DND-41 (cell line): ENCODE measurements around the gene ENPP1.

Source experiments
- ATAC-seq: fragments of 200-7000 bp; cut with Tn5 transposase; 3 replicates; pipeline ENCODE4 v1.9.1; 2021; ENCODE audit warnings: low read depth; ENCODE audit not compliant: insufficient read depth
- DNase-seq: peaks from one replicate; pipeline ENCODE4 v3.0.0-alpha.2; 2020
- H2AFZ ChIP-seq: 2 replicates; pipeline ENCODE4 v1.6.0; 2012; ENCODE audit warnings: low read depth, low read length
- H3K27ac ChIP-seq: 2 replicates; pipeline ENCODE4 v1.5.1; 2012; ENCODE audit warnings: low read length, inconsistent platforms
- H3K27me3 ChIP-seq: fragments of 200-600 bp; sonication (generic); 2 replicates; pipeline ENCODE4 v1.6.0; 2012; ENCODE audit warnings: low read length, mild to moderate bottlenecking, inconsistent platforms; ENCODE audit not compliant: insufficient read depth, poor library complexity
- H3K36me3 ChIP-seq: 2 replicates; pipeline ENCODE4 v1.5.1; 2012; ENCODE audit warnings: low read length, inconsistent platforms; ENCODE audit not compliant: insufficient read depth
- H3K4me1 ChIP-seq: 2 replicates; pipeline ENCODE4 v1.5.1; 2012; ENCODE audit warnings: mild to moderate bottlenecking, low read length; ENCODE audit not compliant: insufficient read depth
- H3K4me2 ChIP-seq: 2 replicates; pipeline ENCODE4 v1.6.0; 2012; ENCODE audit warnings: mild to moderate bottlenecking, moderate library complexity, low read length, inconsistent platforms; ENCODE audit not compliant: insufficient read depth
- H3K4me3 ChIP-seq, 2 experiments: fragments of 200-600 bp in 1 of 2; shearing (Covaris generic) in 1 of 2; 2 replicates each; pipeline ENCODE4 v1.5.1; 2012 to 2016; ENCODE audit warnings: inconsistent platforms in 2 of 2, low read length in 2 of 2, mild to moderate bottlenecking in 2 of 2, low read depth in 1 of 2, moderate library complexity in 1 of 2
- H3K79me2 ChIP-seq: 2 replicates; pipeline ENCODE4 v1.6.0; 2012; ENCODE audit warnings: low read length, inconsistent platforms; ENCODE audit not compliant: insufficient read depth
- H3K9ac ChIP-seq: 2 replicates; pipeline ENCODE4 v1.6.0; 2012; ENCODE audit warnings: low read depth, mild to moderate bottlenecking, inconsistent platforms, low read length, moderate library complexity
- H3K9me3 ChIP-seq: 2 replicates; pipeline ENCODE4 v1.5.1; 2012; ENCODE audit warnings: low read length, moderate library complexity, mild to moderate bottlenecking, inconsistent platforms; ENCODE audit not compliant: insufficient read depth, severe bottlenecking
- H4K20me1 ChIP-seq: 2 replicates; pipeline ENCODE4 v1.6.0; 2012; ENCODE audit warnings: low read length; ENCODE audit not compliant: insufficient read depth
- EZH2 ChIP-seq: IDR thresholded peaks from 3 replicates; pipeline ENCODE4 v1.6.1; 2012; ENCODE audit warnings: borderline replicate concordance, low read depth, mild to moderate bottlenecking, moderate library complexity, low read length, inconsistent platforms; ENCODE audit not compliant: severe bottlenecking
- TF ChIP-seq, protein P1 (sequence below): IDR thresholded peaks from 2 replicates; pipeline ENCODE4 v1.5.1; 2012; ENCODE audit warnings: borderline replicate concordance, low read length, moderate library complexity, mild to moderate bottlenecking; ENCODE audit not compliant: poor library complexity, severe bottlenecking; ENCODE audit errors: extremely low read depth

ENPP1 gene

DNA sequence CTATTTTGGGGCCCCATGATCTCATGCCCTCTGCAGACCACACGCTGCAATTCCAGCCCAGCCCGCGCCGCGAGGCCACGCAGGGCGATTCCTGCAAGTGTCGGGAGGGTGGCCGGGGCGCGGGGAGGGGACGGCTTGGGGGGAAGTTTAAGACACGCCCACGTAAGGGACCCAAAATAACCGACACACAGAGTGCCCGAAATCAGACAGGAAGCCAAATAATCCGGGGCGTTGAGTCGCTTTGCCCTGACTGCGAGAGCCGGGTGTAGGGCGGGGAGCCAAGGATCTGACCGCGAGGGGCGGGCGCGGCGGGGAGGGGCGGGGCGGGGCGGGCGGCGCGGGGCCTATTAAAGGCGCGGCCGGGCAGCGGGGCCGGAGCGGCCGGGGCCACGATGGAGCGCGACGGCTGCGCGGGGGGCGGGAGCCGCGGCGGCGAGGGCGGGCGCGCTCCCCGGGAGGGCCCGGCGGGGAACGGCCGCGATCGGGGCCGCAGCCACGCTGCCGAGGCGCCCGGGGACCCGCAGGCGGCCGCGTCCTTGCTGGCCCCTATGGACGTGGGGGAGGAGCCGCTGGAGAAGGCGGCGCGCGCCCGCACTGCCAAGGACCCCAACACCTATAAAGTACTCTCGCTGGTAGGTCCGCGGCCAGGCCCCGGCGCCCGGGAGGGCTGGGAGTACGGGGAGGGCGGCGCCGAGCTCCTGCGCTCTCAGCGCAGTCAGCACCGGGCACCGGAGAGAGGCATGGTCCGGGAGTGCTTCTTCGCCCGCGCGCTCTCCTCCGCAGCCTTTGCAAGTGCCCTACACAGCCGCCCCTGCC is at the start of gene ENPP1:
TSS of gene ENPP1 (plus strand) at position 377 of the 816 bp plus-strand sequence. CDS start at position 393, 16 bp downstream.
- no peak within 1 kb of the TSS for H3K9ac ChIP-seq
- H3K27ac ChIP-seq = no peak within 1 kb of the TSS

DNA sequence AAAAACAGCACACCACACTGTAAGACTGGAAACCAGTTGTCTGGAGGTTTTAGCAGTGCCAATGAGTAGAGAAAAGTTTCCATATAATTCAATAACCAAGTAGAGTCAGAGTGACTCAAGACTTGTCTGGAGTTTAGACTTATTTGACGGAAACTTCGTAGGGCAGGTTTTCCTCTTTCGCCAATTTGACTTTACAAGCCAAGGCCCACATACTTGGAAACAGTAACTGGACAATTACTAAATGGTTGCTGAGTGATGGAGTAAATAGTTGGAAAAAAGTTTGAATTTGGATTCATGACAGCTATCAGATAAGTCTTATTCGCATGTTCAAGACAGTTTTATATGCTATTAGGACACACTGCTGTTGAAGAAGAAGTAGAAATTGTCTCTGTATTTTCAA is 48.9 kb upstream of the ENPP1 start:
- no peak for TF ChIP-seq EZH2
- TF ChIP-seq, protein P1, sequence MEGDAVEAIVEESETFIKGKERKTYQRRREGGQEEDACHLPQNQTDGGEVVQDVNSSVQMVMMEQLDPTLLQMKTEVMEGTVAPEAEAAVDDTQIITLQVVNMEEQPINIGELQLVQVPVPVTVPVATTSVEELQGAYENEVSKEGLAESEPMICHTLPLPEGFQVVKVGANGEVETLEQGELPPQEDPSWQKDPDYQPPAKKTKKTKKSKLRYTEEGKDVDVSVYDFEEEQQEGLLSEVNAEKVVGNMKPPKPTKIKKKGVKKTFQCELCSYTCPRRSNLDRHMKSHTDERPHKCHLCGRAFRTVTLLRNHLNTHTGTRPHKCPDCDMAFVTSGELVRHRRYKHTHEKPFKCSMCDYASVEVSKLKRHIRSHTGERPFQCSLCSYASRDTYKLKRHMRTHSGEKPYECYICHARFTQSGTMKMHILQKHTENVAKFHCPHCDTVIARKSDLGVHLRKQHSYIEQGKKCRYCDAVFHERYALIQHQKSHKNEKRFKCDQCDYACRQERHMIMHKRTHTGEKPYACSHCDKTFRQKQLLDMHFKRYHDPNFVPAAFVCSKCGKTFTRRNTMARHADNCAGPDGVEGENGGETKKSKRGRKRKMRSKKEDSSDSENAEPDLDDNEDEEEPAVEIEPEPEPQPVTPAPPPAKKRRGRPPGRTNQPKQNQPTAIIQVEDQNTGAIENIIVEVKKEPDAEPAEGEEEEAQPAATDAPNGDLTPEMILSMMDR = no peak
- no peaks in the 10 kb centered on the region for H4K20me1 ChIP-seq
- DNase-seq (no peak), ATAC-seq (no peak)
- no peaks in the 10 kb centered on the region for H3K36me3 ChIP-seq
- H3K4me1 ChIP-seq = no peaks in the 10 kb centered on the region
- H3K4me2 ChIP-seq = no peak overlapping the region
- no peak overlapping the region for H3K27ac ChIP-seq
- H3K9me3 ChIP-seq = no peaks in the 10 kb centered on the region
- H3K4me3 ChIP-seq = no peak overlapping the region
- H3K9ac ChIP-seq = no peak overlapping the region
- no peaks in the 10 kb centered on the region for H3K79me2 ChIP-seq
- H3K27me3 ChIP-seq = no peaks in the 10 kb centered on the region
- H2AFZ ChIP-seq = no peak overlapping the region

More for the DNA sequence above, at the start of gene ENPP1:
- Histone ChIP-seq H3K9me3 (no peaks in the 10 kb centered on the region), H3K79me2 (no peaks in the 10 kb centered on the region), H2AFZ (no peak within 1 kb of the TSS), H3K4me1 (no peaks in the 10 kb centered on the region), H3K27me3 (no peaks in the 10 kb centered on the region), H4K20me1 (no peaks in the 10 kb centered on the region), H3K4me2 (no peak within 1 kb of the TSS), H3K36me3 (no peaks in the 10 kb centered on the region), H3K4me3 (no peak within 1 kb of the TSS)
- DNase-seq (no peak), ATAC-seq (no peak)
- TF ChIP-seq, protein P1 = no peak
- TF ChIP-seq EZH2 = no peak

DNA sequence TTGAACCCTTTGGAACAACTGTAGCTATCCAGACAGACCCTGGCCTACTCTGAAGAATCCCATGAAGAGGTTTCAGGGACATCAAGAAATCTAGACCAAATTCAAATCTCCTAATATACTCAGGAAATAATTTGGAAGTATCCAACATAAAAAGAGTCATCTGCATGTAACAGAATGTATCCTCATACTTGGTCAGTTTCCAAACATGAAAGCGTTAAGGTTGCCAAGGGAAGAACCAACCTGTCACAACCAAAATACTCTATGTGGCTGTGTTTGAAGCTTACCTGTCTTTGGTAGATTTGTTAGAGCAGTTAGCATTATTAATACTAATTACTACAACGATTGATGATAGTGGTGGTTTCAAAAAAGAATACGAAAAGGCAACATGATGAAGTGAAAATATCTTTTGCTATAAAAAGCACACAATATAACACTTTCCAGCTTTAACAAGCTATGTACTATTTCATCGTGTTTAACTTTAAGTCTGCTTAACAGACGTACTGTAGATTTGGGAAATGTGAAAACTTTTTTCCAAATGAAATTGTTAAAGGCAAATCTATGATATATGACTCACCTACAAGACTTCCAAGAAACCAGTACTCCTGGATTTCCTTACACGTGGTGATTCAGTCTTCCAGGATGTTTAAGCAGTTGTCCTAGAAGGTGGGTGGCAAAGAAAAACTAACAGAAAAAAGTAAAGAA is 46.6 kb upstream of the ENPP1 start:
- H4K20me1 ChIP-seq = no peaks in the 10 kb centered on the region
- no peak overlapping the region for H3K4me2 ChIP-seq
- no peaks in the 10 kb centered on the region for H3K9me3 ChIP-seq
- H2AFZ ChIP-seq = no peak overlapping the region
- no peak overlapping the region for H3K27ac ChIP-seq
- H3K4me3 ChIP-seq = no peak overlapping the region
- peaks cover 5% of the 10 kb centered on the region for H3K27me3 ChIP-seq
- no peaks in the 10 kb centered on the region for H3K36me3 ChIP-seq
- no peak for DNase-seq
- no peak for ATAC-seq
- no peaks in the 10 kb centered on the region for H3K79me2 ChIP-seq
- no peak for TF ChIP-seq EZH2
- TF ChIP-seq, protein P1 = no peak
- H3K4me1 ChIP-seq = no peaks in the 10 kb centered on the region
- H3K9ac ChIP-seq = no peak overlapping the region
